ENCODE data around the gene VRK1.
A peak's percentile ranks its signal among the peaks of the same experiment; 100 is the strongest.
"Not testable (repeated sequence)": the region's sequence is repeated elsewhere in the genome, so short reads cannot be mapped to it uniquely, and the experiment has no call there.

Gene VRK1

GRCh38 chr14:96796851-96797581, at the start of gene VRK1:
Gene VRK1 (plus strand): TSS chr14:96797382. CDS start chr14:96833472, 36,090 bp downstream.
- peak; percentile 83 to 91 for DNase-seq (ENCODE audit: extremely low read depth in 1 of 2, low read depth in 1 of 2)

- no peak for DNase-seq (ENCODE audit: extremely low read depth in 1 of 2, low read depth in 1 of 2)
Measured at GRCh38 chr14:96747608-96748007, 49.6 kb upstream of the VRK1 start.

- DNase-seq (ENCODE audit: extremely low read depth in 1 of 2, low read depth in 1 of 2) = no peak
Measured at GRCh38 chr14:96748362-96748761, 48.8 kb upstream of the VRK1 start.

- DNase-seq (ENCODE audit: extremely low read depth in 1 of 2, low read depth in 1 of 2) = no peak
Measured at GRCh38 chr14:96751505-96751904, 45.7 kb upstream of the VRK1 start.

GRCh38 chr14:96752125-96752524, 45.1 kb upstream of the VRK1 start:
- DNase-seq (ENCODE audit: extremely low read depth in 1 of 2, low read depth in 1 of 2) = no peak

- no peak for DNase-seq (ENCODE audit: extremely low read depth in 1 of 2, low read depth in 1 of 2)
Measured at GRCh38 chr14:96752594-96752993, 44.6 kb upstream of the VRK1 start.

GRCh38 chr14:96754162-96754844, 42.9 kb upstream of the VRK1 start:
- DNase-seq (ENCODE audit: extremely low read depth in 1 of 2, low read depth in 1 of 2) = no peak

- DNase-seq (ENCODE audit: extremely low read depth in 1 of 2, low read depth in 1 of 2) = no peak
Measured at GRCh38 chr14:96754845-96755184, 42.4 kb upstream of the VRK1 start.

- no peak for DNase-seq (ENCODE audit: extremely low read depth in 1 of 2, low read depth in 1 of 2)
Measured at GRCh38 chr14:96756745-96757144, 40.4 kb upstream of the VRK1 start.

GRCh38 chr14:96757456-96757855, 39.7 kb upstream of the VRK1 start:
- DNase-seq (ENCODE audit: extremely low read depth in 1 of 2, low read depth in 1 of 2) = no peak

- no peak for DNase-seq (ENCODE audit: extremely low read depth in 1 of 2, low read depth in 1 of 2)
Measured at GRCh38 chr14:96761066-96761465, 36.1 kb upstream of the VRK1 start.

- DNase-seq (ENCODE audit: extremely low read depth in 1 of 2, low read depth in 1 of 2) = no peak
Measured at GRCh38 chr14:96762650-96763049, 34.5 kb upstream of the VRK1 start.

- DNase-seq (ENCODE audit: extremely low read depth in 1 of 2, low read depth in 1 of 2) = no peak
Measured at GRCh38 chr14:96764012-96764411, 33.2 kb upstream of the VRK1 start.

GRCh38 chr14:96765205-96765604, 32.0 kb upstream of the VRK1 start:
- DNase-seq (ENCODE audit: extremely low read depth in 1 of 2, low read depth in 1 of 2) = not testable (repeated sequence)

GRCh38 chr14:96772929-96773328, 24.3 kb upstream of the VRK1 start:
- DNase-seq (ENCODE audit: extremely low read depth in 1 of 2, low read depth in 1 of 2) = no peak

- DNase-seq (ENCODE audit: extremely low read depth in 1 of 2, low read depth in 1 of 2) = no peak
Measured at GRCh38 chr14:96776791-96777190, 20.4 kb upstream of the VRK1 start.

- DNase-seq (ENCODE audit: extremely low read depth in 1 of 2, low read depth in 1 of 2) = no peak
Measured at GRCh38 chr14:96780500-96780899, 16.7 kb upstream of the VRK1 start.

- DNase-seq (ENCODE audit: extremely low read depth in 1 of 2, low read depth in 1 of 2) = no peak
Measured at GRCh38 chr14:96781371-96781770, 15.8 kb upstream of the VRK1 start.

GRCh38 chr14:96782436-96782835, 14.7 kb upstream of the VRK1 start:
- DNase-seq (ENCODE audit: extremely low read depth in 1 of 2, low read depth in 1 of 2) = no peak

GRCh38 chr14:96783043-96783914, 13.9 kb upstream of the VRK1 start:
- no peak for DNase-seq (ENCODE audit: extremely low read depth in 1 of 2, low read depth in 1 of 2)

- no peak for DNase-seq (ENCODE audit: extremely low read depth in 1 of 2, low read depth in 1 of 2)
Measured at GRCh38 chr14:96783915-96784224, 13.3 kb upstream of the VRK1 start.

- DNase-seq (ENCODE audit: extremely low read depth in 1 of 2, low read depth in 1 of 2) = no peak
Measured at GRCh38 chr14:96790186-96790585, 7.0 kb upstream of the VRK1 start.
